B cell (primary cell): ENCODE measurements around the gene KRTAP29-1.

Experiments
- EZH2 ChIP-seq: IDR thresholded peaks from 2 replicates; pipeline ENCODE4 v1.6.1; 2012; ENCODE audit warnings: borderline replicate concordance, low read depth, mild to moderate bottlenecking, moderate library complexity, low read length; ENCODE audit not compliant: insufficient read depth, poor library complexity, severe bottlenecking
- TF ChIP-seq, protein P1 (sequence below): fragments of 200-600 bp; IDR thresholded peaks from one replicate; pipeline ENCODE4 v1.8.0; 2022; ENCODE audit warnings: antibody characterized with exemption, mild to moderate bottlenecking

DNA sequence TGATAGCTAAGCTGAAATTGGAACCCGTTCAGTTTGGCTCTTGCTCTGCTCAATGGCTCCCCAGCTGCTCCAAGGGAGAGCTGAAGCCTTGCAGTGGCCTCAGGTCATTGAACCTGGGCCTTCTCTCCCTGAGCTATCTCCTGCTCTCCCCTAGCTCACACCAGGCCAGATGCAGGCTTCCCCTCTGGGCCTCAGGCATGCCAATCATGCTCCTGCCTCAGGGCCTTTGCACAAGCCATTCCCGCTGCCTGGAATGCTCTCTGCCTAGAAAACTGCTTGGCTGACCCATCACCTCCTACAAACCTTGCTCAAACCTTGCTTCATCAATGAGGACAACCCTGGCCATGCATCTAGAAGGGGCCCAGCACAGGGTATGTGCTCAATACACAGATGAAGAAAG is 29.6 kb upstream of the KRTAP29-1 start:
- TF ChIP-seq, protein P1, sequence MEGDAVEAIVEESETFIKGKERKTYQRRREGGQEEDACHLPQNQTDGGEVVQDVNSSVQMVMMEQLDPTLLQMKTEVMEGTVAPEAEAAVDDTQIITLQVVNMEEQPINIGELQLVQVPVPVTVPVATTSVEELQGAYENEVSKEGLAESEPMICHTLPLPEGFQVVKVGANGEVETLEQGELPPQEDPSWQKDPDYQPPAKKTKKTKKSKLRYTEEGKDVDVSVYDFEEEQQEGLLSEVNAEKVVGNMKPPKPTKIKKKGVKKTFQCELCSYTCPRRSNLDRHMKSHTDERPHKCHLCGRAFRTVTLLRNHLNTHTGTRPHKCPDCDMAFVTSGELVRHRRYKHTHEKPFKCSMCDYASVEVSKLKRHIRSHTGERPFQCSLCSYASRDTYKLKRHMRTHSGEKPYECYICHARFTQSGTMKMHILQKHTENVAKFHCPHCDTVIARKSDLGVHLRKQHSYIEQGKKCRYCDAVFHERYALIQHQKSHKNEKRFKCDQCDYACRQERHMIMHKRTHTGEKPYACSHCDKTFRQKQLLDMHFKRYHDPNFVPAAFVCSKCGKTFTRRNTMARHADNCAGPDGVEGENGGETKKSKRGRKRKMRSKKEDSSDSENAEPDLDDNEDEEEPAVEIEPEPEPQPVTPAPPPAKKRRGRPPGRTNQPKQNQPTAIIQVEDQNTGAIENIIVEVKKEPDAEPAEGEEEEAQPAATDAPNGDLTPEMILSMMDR, result no peak
- no peak for TF ChIP-seq EZH2
